Measurements from ENCODE around the gene MKLN1.
A peak's percentile ranks its signal among the peaks of the same experiment; 100 is the strongest.
"Not testable (repeated sequence)": the region's sequence is repeated elsewhere in the genome, so short reads cannot be mapped to it uniquely, and the experiment has no call there.

The MKLN1 gene

GRCh38 chr7:131327626-131328376, at the start of gene MKLN1:
TSS of gene MKLN1 (plus strand) at chr7:131327876. CDS start at chr7:131327900, 24 bp downstream.
- DNase-seq (ENCODE audit: extremely low spot score, insufficient read length, low read depth) (peak; percentile 83), FAIRE-seq (peak; percentile 83)

DNA sequence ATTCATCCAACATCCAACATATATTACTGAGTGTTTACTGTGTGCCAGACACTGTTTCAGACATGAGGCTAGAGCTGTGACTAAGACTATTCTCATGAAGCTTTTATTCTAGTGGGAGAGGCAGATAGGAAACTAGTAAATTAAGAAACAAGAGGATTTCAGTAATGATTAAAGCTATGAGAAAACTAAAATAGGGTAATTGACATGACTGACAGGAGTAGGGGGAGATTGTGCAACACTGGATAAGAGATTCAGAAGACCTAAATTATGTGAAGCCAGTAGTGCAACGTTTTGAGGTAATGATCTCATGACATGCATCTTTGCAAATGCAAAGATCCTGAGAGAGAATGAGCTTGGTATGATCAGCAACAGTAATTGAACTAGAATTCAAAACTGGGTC, 48.6 kb upstream of the MKLN1 start:
- FAIRE-seq: no peak
- no peak for DNase-seq (ENCODE audit: extremely low spot score, insufficient read length, low read depth)

DNA sequence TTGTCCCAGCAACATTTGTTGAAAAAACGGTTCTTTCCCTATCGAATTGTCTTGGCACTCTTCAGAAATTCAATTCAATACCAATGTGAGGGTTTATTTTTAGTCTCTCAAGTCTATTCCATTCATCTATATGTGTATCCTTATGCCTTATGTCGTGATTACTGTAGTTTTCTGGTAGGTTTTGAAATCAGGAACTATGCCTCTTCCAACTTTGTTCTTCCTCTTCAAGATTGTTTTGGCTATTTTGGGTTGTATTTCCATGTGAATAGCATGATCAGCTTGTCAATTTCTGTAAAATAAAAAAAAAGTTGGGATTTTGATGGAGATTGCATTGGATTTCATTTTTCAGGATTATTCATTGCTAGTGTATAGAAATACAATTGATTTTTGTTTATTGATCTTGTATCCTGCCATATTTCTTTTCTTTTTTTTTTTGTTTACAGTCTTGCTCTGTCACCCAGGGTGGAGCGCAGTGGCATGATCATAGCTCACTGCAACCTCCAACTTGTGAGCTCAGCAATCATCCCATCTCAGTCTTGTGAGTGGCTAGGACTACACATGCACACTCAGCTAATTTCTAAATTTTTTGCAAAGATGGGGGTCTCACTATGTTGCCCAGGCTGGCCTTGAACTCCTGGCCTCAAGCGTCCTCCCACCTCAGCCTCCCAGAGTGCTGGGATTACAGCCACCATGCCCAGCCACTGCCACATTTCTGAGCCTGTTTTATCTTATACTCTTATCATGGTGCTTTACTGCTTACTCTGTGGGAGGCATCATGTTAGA, 46.2 kb upstream of the MKLN1 start:
- FAIRE-seq (no peak), DNase-seq (ENCODE audit: extremely low spot score, insufficient read length, low read depth) (no peak)

DNA sequence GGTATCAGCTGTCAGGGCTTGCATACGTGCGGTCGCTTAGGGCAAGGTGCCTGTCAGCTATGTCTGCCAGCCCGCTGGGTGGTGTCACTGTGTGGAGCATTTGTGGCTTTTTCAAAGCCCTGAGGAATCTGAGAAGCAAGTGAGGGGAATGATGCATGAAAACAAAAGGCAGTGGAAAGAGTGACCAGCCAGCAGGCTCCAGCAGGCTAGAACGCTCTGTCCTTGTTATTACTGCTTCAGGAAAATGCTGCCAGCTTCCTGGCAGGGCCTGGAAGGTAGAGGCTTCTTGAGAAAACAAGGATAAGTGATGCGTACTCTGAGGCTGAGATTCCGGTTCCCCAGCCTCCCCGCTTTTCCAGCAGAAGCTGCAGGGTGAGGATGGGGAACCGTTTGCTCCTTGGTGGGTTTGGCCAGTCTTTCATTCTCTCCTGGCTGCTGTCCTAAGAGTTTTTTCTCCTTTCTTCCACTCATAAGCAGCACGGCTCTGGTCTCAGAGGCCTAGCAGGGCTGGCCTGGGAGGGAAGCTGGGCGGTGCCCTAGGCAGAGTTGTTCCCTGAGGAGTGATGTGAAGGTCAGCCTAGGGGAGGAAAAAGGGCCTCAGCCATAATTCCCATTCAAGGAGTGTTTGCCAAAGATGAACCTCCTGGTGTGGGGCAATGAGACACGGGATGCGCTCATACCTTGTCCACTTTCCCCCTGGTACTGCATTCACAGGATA, 42.8 kb upstream of the MKLN1 start:
- no peak for DNase-seq (ENCODE audit: extremely low spot score, insufficient read length, low read depth)
- no peak for FAIRE-seq

DNA sequence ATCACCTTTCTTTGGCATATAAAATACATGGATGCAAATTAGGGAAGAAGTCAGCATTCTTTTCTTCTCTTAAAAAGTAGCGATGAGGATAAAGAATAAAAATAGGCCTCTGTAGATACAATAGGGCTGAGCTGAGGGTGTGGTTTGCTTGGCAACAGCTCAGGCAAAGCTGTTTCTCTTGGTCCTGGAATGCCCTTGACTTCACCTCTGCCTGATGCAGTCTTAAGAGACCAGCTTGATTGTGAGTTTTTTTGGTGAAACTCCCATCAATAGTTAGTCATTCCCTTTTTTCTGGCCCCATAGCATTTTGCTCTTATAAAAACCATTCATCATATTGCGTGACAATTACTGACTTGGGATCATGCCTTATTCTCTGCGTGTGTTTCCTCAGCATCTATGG, 42.1 kb upstream of the MKLN1 start:
- FAIRE-seq (no peak), DNase-seq (ENCODE audit: extremely low spot score, insufficient read length, low read depth) (no peak)

- DNase-seq (ENCODE audit: extremely low spot score, insufficient read length, low read depth) (no peak), FAIRE-seq (no peak)
These were observed 39.2 kb upstream of the MKLN1 start for GRCh38 chr7:131288450-131288849.

GRCh38 chr7:131289051-131289450, 38.6 kb upstream of the MKLN1 start:
- FAIRE-seq (no peak), DNase-seq (ENCODE audit: extremely low spot score, insufficient read length, low read depth) (no peak)

GRCh38 chr7:131292141-131292905, 35.4 kb upstream of the MKLN1 start:
- no peak for FAIRE-seq
- DNase-seq (ENCODE audit: extremely low spot score, insufficient read length, low read depth): no peak

- FAIRE-seq (no peak), DNase-seq (ENCODE audit: extremely low spot score, insufficient read length, low read depth) (no peak)
These were observed 34.7 kb upstream of the MKLN1 start for GRCh38 chr7:131293018-131293417.

GRCh38 chr7:131294553-131294952, 33.1 kb upstream of the MKLN1 start:
- DNase-seq (ENCODE audit: extremely low spot score, insufficient read length, low read depth) (no peak), FAIRE-seq (no peak)

GRCh38 chr7:131298608-131298992, 29.1 kb upstream of the MKLN1 start:
- FAIRE-seq (no peak), DNase-seq (ENCODE audit: extremely low spot score, insufficient read length, low read depth) (no peak)

DNA sequence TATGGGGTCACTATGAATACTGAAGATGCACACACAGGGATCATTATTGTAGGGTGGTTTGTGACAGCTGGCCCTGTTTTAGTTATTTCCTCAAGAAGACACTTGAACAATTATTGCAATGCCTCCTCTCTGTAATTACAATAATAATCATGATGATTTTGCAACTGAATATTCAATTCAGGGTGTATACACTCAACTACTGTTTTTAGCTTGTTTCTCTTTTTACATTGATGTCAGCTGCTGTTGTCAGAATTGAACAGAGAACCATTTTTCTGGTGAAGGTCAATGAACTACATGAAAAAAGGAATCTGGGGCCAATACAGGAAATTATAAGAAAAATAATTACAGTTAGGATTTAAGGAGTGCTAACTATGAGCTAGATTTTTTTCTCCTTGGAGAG, 28.6 kb upstream of the MKLN1 start:
- DNase-seq (ENCODE audit: extremely low spot score, insufficient read length, low read depth): no peak
- no peak for FAIRE-seq

- FAIRE-seq: no peak
- no peak for DNase-seq (ENCODE audit: extremely low spot score, insufficient read length, low read depth)
These were observed 27.6 kb upstream of the MKLN1 start for GRCh38 chr7:131300078-131300477.

GRCh38 chr7:131300572-131301466, 26.9 kb upstream of the MKLN1 start:
- no peak for FAIRE-seq
- DNase-seq (ENCODE audit: extremely low spot score, insufficient read length, low read depth): no peak

DNA sequence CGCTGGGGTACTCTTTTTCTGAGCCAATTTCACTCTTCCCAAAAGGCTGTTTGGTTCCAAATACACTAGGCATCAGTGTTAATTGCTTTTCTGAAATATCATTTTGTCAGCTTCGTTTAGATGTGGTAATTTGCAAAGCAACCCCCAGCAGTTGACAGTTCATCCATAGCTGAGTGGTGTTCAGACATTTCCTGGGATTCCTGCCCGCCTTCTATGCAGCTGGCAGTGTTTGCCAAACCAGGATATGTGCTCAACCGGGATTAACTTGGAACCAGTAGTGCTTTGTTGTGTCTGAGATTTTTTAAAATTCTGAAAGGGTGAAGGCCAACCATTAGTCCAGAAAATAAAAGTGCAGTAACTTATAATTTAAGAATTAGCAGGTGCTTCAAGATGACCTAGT, 25.2 kb upstream of the MKLN1 start:
- DNase-seq (ENCODE audit: extremely low spot score, insufficient read length, low read depth) (no peak), FAIRE-seq (no peak)

DNA sequence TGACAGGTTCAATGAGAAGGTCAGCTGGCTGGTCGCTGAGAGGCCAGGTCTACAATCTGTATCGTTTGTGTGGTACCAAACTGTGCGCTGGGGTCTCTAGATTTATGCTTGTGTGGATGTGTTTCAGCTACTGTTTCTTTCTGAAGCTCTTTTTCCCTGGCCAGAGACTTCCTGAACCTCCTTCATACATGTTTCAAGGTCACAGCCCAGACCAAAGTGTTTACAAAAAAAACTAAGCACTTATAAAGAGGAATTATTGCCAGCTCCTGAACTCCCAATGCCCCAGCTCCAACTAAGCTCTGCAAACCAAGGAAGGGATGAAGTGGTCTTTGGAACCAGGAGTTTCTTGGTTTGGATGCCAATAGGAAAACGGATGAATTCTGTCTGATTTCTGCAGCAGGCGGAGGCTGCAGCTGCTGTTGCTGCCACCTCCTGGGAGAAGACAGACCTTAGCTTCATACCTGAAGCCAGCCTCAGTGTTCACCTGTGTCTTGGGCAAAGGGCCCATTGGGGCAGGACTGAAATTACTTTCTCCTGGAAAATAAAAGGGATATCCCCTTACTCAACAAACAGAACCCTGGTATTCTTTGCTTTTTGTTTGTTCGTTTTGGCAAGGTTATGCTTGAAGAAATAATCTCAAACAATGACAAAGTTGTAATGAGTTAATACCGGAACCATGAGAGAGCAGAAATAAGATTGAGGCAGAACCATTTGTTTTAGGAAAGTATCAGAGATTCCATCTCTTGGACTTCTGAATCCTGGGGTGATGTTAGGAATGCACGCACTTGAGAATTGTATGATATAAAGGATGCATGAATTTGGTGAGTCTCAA, 24.6 kb upstream of the MKLN1 start:
- no peak for FAIRE-seq

DNA sequence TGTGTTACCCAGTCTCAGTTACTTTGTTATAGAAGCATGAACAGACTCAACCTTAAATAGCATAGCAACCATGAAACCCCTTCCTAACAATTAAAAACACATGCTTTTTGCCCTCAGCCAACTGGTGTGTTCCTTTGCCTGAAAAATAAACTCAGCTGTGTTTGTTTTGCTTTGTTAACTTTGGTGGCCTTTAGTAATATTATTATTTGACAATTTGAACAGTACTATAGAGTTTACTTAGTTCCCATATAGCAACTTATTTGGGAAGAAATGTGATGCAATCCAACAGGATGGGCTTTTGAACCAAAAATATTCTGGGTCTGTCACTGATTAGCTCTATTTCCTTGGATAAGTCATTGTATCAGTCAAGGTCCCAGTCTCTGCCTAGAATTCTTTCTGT, 22.5 kb upstream of the MKLN1 start:
- DNase-seq (ENCODE audit: extremely low spot score, insufficient read length, low read depth) (no peak), FAIRE-seq (no peak)

More for the DNA sequence above, 24.6 kb upstream of the MKLN1 start:
- DNase-seq (ENCODE audit: extremely low spot score, insufficient read length, low read depth): no peak

DNA sequence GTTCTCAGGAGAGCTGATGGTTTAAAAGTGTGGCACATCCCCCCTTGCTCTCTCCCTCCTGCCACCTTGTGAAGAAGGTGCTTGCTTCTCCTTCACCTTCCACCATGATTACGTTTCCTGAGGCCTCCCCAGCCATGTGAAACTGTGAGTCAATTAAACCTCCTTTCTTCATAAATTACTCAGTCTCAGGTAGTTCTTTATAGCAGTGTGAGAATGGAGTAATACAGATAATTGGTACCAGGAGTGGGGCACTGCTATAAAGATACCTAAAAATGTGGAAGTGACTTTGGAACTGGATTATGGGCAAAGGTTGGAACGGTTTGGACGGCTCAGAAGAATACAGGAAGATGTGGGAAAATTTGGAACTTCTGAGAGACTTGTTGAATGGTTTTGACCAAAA, 21.6 kb upstream of the MKLN1 start:
- not testable (repeated sequence) for FAIRE-seq; DNase-seq (ENCODE audit: extremely low spot score, insufficient read length, low read depth)
